ENCODE measurements around the gene CTNNA3.

The CTNNA3 gene

DNA sequence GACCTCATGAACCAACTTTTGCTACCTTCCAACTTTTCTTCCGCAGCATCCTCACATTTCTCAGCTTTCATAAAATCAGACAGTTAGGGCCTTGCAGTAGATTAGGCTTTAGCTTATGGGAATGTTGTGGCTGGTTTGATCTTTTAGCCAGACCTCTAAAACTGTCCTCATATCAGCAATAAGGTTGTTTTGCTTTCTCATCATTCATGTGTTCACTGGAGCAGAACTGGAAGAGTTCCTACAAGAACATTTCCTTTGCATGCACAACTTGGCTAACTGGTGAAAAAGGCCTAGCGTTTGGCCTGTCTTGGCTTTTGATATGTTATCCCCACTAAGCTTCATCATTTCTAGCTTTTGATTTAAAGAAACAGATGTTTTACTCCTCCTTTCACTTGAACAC is 900.1 kb downstream of the CTNNA3 start:
- DNase-seq (ENCODE audit: low read depth, low spot score), result no peak
- no peak overlapping the region for H3K27ac ChIP-seq

DNA sequence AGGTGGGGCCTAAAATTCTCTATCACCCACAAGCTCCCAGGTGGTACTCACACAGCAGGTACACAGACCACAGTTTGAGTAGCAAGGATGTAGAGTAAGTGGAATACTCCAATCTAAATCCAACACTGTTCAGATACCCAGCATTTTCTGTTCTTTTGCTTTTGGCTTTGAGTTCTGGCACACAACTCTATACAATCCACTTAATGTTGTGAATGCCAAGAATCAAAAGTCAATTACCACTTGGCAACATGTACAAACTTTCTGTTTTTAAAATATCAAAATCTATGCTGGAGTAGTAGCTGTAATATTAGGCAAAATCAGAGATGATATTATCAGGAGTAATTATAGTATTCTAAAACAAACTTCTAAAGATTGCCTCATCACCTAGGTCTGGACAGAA is 903.6 kb downstream of the CTNNA3 start:
- no peak for DNase-seq (ENCODE audit: low read depth, low spot score)

DNA sequence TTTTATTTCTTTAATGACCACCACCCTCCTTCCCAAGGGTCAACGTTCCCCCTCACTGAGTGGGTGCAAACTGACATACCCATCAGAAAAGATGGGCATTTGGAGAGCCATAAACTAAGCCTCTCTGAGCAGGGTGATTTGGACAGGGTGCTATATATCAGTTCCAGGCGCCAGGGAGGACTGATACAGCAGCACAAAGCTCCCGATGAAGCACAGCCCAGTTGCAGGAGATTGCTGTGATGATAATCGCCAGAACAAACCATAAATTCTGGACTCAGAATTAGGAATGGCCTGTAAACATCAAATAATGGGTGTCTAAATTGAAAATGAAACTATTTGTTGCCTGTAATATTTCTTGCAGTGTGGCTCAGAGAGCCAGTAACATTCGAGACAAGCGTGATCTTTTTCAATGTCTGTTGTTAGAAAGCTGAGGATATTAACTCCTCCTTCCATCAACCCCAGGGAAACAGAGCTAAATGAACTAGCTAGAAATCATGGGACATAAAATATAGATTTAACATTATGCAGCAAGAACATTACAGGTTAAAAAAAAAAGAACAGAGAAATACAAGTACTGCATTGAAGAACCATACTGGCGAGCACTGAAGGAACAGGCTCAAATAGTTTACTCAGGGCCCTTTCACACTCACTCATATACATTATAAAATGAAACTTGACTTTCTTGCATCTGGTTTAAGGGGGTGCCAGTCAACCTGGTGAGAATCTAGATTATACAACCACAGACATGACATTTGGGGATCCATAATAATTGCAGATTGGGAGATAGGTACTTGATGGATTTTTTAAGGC is 907.6 kb downstream of the CTNNA3 start:
- no peak for DNase-seq (ENCODE audit: low read depth, low spot score)
- no peak overlapping the region for H3K27ac ChIP-seq

More for the DNA sequence above, 903.6 kb downstream of the CTNNA3 start:
- no peak overlapping the region for H3K27ac ChIP-seq

DNA sequence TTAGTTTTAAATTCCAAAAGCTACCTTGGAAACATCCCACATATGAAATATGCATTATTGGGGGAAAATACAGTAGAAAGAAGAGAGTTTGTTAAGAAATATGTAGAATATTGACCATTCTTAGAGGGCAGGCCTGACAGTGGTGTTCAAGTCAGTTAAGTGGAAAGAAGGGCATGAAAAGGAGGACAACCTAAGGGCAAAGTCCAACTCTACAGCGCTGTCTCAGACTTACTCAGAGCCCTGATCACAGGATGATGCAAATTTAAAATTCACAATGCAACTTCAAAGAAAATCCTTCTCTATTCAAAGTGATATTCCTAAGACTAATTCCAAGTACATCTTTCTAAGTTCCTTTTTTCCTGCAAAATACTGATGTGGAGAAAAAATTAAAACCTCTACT is 909.3 kb downstream of the CTNNA3 start:
- no peak for DNase-seq (ENCODE audit: low read depth, low spot score)
- H3K27ac ChIP-seq, result no peak overlapping the region

DNA sequence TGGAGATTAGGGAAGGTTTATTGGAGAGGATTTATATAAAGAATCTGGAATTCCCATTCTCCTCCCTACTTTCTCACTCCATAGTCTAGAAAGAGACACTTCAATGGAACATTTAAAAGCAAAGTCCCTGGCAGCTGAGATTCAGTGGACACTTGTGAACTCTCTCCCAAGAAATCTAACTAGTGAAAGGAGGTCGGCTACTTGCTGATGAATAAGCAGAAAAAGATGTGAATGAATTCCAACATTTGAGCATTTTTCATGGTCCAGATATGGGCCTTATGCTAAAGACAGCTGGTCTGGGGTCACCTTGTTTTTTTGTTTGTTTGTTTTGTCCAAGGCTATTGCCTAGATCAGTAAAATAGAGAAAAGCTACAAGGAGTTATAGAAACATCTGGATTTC is 911.2 kb downstream of the CTNNA3 start:
- no peak overlapping the region for H3K27ac ChIP-seq
- DNase-seq (ENCODE audit: low read depth, low spot score), result no peak

DNA sequence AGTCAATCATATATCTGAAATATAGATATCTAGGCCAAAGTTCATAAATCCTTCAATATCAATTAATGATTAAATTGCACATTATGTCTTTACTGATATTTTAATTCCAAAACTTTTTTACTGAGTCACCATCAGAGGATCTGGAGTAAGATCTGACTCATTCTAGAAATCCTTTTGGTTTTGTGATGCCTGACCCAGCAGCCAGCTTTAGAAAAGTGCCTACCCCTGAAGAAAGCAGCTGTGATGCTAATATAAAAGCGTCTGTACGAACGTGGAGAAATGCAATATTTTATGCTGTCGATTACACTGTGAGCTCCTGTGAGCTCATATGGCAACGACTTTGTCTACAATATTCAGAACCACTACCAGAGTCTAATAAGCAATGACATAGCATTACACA is 912.7 kb downstream of the CTNNA3 start:
- DNase-seq (ENCODE audit: low read depth, low spot score), result no peak
- H3K27ac ChIP-seq, result no peak overlapping the region

DNA sequence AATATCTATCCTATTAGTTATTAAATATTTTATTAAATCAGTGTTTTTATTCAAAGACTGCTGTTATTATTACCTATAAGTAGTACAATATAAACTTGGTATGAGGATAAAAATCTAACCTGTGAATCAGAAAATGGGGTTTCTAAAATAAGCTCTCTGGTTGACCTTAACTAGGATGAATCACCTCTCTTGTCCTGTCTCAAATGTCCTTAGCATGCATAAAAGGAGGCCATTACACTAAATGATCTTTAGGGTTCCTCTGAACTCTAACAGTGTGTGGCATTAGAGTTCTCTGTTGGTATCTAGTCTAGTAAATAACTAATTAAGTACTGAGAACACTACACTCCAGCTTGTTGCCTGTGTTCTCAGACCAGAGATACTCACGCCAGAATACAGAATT is 913.2 kb downstream of the CTNNA3 start:
- no peak overlapping the region for H3K27ac ChIP-seq
- no peak for DNase-seq (ENCODE audit: low read depth, low spot score)

DNA sequence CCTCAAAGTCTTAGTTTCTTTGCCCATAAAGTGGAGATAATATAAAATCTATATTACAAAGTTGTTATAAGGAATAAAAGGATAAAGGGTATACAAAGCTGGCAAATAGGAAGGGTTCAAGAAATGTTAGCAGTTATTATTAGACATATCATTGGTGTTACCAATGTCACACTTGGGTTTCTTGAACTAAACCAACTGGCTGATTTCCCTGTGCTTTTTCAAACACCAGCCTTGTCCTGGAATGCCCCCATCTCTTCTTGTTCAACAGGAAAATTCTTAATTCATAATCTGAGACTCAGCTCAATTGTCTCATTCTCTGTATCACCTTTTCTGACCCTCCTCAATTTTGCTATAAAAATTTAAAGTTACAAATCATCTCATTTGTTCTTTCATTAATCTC is 913.9 kb downstream of the CTNNA3 start:
- DNase-seq (ENCODE audit: low read depth, low spot score), result no peak
- H3K27ac ChIP-seq, result no peak overlapping the region

DNA sequence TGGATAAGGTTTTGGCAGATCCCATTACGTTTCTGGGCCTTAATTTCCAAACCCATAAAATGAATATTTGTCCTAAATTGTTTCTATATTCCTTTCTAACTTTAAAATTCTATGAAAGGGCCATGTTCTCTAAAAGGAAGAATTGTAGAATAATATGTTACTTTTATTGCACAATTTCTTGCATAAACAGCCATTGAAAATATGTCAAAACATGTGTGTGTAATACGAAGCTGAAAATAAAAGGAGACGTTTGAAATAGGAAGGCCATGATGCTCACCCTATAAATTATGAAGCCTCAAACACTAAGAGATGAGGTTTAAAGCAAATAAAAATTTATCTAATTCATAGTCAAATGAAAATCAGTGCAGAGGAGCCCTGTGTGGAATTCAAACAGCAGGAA is 915.2 kb downstream of the CTNNA3 start:
- DNase-seq (ENCODE audit: low read depth, low spot score), result no peak
- no peak overlapping the region for H3K27ac ChIP-seq

DNA sequence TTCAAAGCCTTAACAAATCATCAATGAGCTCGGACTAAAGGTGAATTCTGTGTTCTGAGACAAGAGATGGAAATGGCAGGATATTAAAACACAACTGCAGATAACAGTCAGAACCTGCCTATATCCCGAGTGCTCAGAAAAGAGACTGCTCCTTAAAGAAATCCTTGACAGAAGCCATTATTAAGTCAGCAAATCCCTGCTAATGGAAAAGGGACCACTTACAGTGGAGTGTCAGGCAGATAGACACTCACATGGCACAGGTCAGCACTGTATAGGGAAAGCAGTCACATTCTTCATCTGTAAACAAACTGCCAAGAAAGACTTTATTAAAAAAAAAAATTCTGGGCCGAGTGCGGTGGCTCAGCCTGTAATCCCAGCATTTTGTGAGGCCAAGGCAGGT is 917.6 kb downstream of the CTNNA3 start:
- H3K27ac ChIP-seq, result no peak overlapping the region
- no peak for DNase-seq (ENCODE audit: low read depth, low spot score)

DNA sequence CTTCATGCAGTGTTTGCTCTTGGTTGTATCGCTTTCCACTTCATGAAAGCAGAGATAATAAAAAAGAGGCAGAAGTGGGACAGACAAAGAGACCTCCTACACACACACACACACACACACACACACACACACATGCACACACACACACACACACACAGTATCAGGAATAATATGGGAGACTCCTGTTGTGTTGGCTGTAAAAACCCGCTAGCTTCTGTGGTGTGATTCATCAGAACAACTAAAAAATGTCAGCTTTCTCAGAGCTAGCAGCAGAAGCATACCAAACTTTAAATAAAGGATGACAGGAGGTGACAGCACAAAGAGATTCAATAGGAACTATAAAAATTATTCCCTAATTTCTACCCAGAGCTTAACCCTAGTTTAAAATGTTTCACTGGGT is 918.3 kb downstream of the CTNNA3 start:
- no peak for DNase-seq (ENCODE audit: low read depth, low spot score)

DNA sequence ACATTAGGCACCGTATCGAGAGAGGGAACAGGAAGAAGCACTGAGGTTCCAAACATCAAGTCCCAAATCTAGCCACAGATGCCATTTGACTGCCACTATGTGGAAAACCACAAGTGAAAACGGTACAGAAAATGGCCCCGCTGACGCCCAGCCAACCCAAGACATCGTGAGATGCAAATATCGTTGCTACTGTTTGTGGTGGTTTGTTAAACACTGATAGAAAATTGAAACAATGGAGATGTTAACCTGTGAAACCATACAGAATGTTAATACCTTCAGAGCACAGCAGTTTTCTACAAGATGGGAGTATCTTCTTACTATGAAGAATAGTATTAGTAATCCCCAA is 922.5 kb downstream of the CTNNA3 start:
- H3K27ac ChIP-seq, result no peak overlapping the region
- no peak for DNase-seq (ENCODE audit: low read depth, low spot score)

More for the DNA sequence above, 918.3 kb downstream of the CTNNA3 start:
- H3K27ac ChIP-seq, result no peak overlapping the region

DNA sequence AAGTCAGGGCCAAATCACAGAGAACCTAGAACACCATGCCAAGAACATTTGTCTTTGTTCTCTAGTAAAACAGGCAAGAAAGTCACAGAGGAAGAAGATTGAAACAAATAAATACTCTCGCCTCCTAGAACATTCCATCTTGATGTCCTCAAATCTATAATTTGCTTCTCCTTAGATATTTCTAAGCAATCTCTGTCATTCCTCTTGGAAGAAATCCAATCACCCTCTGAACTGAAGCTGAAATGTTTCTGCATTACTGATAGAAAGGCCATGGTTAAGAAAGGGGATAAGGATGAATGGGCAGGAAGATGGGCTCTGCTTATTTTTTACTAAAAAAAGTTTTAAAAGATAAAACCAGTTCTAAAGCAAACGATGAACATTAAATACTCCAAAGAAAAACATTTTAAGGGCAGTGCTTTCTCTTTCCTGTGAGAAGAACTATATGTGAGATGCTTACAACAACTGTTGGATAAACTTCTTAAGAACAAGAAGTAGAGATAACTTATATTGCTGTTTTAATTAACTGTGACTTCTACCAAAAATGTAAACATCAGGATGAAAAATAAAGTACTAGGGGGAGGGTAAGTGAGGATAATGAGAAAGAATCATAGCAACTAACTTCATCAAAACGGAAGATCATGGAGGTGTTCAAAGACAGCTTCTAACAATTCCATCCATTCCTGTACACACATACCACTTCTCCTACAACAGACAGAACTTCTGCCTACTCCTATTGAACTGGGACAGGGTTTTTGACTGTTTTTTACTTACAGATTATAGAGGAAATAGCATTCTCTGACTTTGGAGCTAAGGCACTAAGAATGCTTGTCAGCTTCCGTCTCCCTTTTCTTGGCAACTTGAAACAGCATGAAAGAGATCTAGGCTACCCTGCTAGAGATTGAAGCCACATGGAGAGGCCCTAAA is 923.2 kb downstream of the CTNNA3 start:
- no peak for DNase-seq (ENCODE audit: low read depth, low spot score)
- no peak overlapping the region for H3K27ac ChIP-seq

DNA sequence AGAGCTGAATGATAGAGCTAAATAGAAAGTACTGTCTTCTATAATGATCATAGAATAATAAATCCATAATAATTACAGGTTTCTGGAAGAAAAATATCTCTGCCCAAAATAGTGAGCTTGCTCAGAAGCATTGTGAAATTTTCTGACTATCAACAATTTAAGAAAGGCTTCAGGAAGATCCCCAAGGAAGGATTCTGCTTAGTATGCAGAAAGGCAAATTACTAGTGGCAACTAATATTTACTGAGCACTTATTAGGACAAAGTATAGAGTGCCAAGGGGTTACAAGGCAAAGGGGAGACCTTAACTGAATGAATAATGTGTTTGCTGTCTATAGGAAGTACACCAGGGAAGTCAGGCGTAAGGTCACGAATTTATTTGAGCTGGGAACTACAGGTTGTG is 928.3 kb downstream of the CTNNA3 start:
- DNase-seq (ENCODE audit: low read depth, low spot score), result no peak
- no peak overlapping the region for H3K27ac ChIP-seq

DNA sequence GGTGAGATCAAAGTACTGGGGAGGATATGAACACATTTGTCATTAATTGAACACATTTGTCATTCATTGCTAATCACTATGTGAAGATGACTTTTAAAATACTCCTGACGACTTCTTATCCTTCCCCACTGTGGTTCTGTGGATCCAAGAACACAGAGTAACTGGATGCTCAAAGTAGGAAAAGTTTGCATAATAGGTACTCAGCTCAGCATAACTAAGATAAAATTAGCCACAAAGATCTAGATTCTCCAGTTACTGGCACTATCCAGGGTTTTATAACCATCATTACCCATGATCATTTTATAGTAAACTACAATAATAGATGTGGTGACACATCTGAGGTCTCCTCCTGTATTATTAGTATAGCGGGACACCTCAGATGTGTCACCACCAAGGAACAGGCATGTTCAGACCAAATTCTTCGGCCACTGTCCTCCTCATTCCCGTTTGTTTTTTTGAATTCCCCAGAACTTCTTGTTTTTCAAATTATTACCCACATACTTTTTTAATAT is 933.7 kb downstream of the CTNNA3 start:
- DNase-seq (ENCODE audit: low read depth, low spot score), result no peak
- H3K27ac ChIP-seq, result no peak overlapping the region

DNA sequence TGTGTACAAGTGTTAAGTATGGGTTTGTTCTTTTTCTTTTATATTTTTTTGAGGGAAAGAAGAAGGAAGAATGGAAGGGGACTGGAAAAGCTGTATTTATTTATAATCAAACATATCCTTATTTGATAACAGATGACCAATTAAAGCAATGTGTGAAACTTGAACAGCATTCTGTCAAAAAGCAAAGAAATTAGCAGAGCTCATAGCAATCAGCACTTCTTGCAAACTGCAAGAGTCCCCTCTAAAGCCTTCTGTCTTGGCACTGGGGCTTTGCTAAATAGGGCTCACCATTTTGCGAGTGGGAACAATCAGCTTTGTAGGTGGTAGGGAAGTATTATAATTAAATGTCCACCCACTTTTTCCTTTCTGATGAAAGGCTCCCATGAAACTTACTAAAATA is 935.1 kb downstream of the CTNNA3 start:
- no peak for DNase-seq (ENCODE audit: low read depth, low spot score)
- H3K27ac ChIP-seq, result no peak overlapping the region

DNA sequence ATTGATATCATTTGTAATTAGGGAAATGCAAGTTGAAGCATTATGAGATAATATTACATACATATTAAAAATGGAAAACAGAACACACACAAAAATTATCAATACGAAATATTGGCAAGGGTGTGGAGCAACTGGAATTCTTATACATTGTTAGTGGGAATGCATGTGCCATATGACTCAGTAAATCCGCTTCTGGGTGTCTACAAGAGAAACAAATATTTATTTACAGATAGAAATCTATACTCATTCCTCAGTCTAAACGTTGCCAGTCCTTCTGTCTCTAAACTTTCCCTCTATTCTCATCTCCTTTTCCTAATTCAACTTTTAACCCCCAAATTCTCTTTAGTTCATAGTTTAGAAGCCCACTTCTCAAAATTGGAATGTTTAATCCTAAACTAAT is 940.5 kb downstream of the CTNNA3 start:
- H3K27ac ChIP-seq, result no peak overlapping the region
- no peak for DNase-seq (ENCODE audit: low read depth, low spot score)

DNA sequence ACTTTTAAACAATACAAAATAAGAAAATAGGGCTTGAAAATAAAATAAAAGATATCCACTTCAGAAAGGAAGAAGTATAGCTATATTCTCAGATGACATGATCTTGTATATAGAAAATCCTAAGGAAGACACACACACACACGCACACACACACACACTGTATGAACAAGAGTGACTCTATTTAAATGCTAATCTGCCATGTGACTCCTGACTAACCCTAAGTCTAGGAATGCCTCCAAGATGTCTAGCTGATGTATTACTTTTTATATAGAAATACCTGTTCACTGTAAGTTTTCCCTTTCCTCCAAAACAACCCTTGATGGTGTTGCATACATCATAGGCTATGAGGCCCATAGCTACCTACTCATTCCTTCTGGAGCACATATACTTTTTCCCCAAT is 943.3 kb downstream of the CTNNA3 start:
- DNase-seq (ENCODE audit: low read depth, low spot score), result peak; percentile 37
- no peak overlapping the region for H3K27ac ChIP-seq

DNA sequence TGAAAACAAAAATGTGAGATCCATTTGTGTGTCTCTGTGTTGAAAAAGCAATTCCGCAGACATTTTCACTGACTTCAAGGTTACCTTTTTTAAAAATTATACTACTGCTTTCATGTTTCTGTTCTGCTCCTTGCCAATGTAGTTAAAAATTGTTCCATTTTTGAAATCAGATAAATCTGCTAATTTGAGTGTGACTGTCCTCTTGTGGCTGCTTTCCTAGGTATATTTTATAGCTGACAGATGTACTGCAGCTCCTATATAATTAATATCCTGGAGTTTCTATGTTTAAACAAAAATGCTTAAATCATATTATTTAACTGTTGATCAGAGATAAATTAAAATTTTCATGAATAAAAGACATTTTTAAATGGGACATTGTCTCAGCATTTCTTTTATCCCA is 947.8 kb downstream of the CTNNA3 start:
- peak overlapping the region; percentile 29 for H3K27ac ChIP-seq
- DNase-seq (ENCODE audit: low read depth, low spot score), result no peak

DNA sequence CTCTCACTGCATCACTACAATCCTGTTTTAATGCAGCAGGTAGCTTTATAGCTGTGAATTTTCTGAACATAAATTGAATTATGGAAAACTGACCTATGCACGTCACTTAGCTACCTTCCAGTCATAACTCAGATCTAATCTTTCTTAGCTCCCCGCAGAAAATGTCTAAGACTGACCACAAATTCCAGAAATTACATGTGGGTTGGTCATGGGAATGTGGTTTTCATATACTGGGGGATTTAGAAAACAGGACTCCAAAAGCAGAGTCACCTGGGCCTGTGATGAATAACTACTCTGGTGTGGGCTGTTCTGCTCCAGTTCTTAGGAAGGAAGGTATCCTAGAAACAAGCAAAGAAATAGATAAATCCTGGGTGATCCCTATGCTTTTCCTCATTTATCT is 948.5 kb downstream of the CTNNA3 start:
- H3K27ac ChIP-seq, result peak overlapping the region; percentile 29
- peak; percentile 43 for DNase-seq (ENCODE audit: low read depth, low spot score)

DNA sequence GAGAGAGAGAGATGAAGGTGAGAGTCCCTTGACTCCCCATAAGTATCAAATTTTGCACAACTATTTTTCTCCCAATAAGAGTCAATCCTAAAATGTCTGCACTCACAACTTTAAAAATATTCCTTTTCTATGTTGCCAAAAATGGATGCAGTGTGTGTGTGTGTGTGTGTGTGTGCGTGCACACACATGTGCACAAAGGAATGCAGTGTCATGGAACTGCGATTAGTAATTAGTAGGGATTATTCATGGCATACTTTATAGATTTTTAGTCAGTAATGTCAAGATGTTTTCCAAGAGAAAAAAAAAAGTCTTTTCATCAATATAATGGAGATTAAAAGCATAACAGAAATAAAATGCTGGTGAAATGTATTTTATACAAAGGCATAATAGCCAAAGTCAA is 949.3 kb downstream of the CTNNA3 start:
- no peak for DNase-seq (ENCODE audit: low read depth, low spot score)
- peak overlapping the region; percentile 29 for H3K27ac ChIP-seq

All from epithelial cell of prostate (primary cell).